Measurements from ENCODE around the gene RHEX. TPM values are rescaled to one million over a fixed set of nuclear protein-coding genes. Genes with fewer than 3 reads are reported as not detected.

The RHEX gene
- total RNA-seq, 1 donor from 2014 or later: not detected

DNA sequence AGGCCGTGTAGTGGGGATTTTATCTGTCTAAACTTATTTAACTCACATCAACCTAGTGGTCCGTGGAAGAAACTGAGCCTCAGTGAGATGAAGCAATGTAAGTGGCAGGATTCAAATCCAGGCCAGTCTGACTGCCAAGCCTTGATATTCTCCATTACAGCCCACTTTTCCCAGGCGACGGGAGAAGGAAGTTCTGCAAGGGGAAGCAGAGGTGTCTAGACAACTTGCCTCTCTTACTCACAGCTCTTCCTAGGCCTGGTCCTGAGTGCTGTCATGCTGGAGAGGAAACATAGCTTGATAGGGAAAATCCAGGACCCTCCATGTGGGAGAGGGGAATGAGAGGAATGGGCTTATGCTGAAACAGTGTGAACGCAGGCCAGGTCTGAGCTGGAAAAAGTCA, 38.4 kb upstream of the RHEX start:
- no peak for DNase-seq (ENCODE audit: low spot score)
- H3K4me3 Mint-ChIP-seq (ENCODE audit: unreplicated experiment): no peak overlapping the region
- no peak overlapping the region for H3K27ac Mint-ChIP-seq (ENCODE audit: unreplicated experiment)
- H3K36me3 Mint-ChIP-seq (ENCODE audit: low read depth): peaks cover 2% of the 10 kb centered on the region
- no peaks in the 10 kb centered on the region for H3K27me3 Mint-ChIP-seq (ENCODE audit: low read depth)
- H3K9me3 Mint-ChIP-seq (ENCODE audit: low read depth): peaks cover 5% of the 10 kb centered on the region
- no peak for TF ChIP-seq CTCF (IDR thresholded peaks at IDR 0.05)
- no peaks in the 10 kb centered on the region for H3K4me1 Mint-ChIP-seq (ENCODE audit: low read depth)

GRCh38 chr1:206015071-206015470, 37.9 kb upstream of the RHEX start:
- H3K27ac Mint-ChIP-seq (ENCODE audit: unreplicated experiment): no peak overlapping the region
- H3K36me3 Mint-ChIP-seq (ENCODE audit: low read depth): peaks cover 2% of the 10 kb centered on the region
- no peak for TF ChIP-seq CTCF (IDR thresholded peaks at IDR 0.05)
- H3K4me1 Mint-ChIP-seq (ENCODE audit: low read depth): no peaks in the 10 kb centered on the region
- H3K4me3 Mint-ChIP-seq (ENCODE audit: unreplicated experiment): no peak overlapping the region
- DNase-seq (ENCODE audit: low spot score): no peak
- no peaks in the 10 kb centered on the region for H3K27me3 Mint-ChIP-seq (ENCODE audit: low read depth)
- H3K9me3 Mint-ChIP-seq (ENCODE audit: low read depth): peaks cover 5% of the 10 kb centered on the region

GRCh38 chr1:206020393-206021007, 32.5 kb upstream of the RHEX start:
- H3K9me3 Mint-ChIP-seq (ENCODE audit: low read depth): peaks cover 5% of the 10 kb centered on the region
- H3K27ac Mint-ChIP-seq (ENCODE audit: unreplicated experiment): no peak overlapping the region
- no peaks in the 10 kb centered on the region for H3K27me3 Mint-ChIP-seq (ENCODE audit: low read depth)
- no peak overlapping the region for H3K4me3 Mint-ChIP-seq (ENCODE audit: unreplicated experiment)
- DNase-seq (ENCODE audit: low spot score): no peak
- H3K4me1 Mint-ChIP-seq (ENCODE audit: low read depth): peaks cover 7% of the 10 kb centered on the region
- H3K36me3 Mint-ChIP-seq (ENCODE audit: low read depth): peaks cover 2% of the 10 kb centered on the region
- no peak for TF ChIP-seq CTCF (IDR thresholded peaks at IDR 0.05)

DNA sequence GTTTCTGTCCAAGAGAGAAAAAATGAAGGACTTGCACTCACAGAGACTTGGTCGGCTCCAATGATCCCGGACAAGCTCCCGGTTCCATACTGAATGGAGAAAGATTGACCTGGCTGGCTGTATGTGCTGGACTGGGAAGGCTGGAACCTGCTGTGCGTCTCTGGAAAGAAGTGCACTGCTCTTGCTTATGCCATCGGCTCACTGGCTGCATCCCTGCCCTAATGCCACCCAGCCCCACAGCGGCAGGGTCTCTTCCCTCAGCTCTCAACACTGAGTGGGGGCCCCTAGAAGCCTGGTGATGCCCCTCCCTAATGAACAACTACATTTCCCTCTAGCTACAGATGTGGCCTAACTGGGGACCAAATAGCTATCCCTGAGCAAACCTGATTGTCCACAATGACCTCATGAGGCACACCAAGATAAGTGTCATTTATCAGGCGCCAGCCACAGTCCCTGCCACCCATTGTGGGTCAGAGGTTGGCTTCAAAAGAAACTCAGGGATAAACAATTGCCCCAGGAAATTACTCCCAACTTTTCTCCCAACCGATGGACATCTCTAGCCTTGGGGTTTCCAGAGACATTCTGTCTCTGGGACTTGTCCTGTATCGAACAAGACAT, 31.9 kb upstream of the RHEX start:
- Mint-ChIP-seq H3K4me1 (ENCODE audit: low read depth) (peaks cover 7% of the 10 kb centered on the region), H3K27me3 (ENCODE audit: low read depth) (no peaks in the 10 kb centered on the region), H3K27ac (ENCODE audit: unreplicated experiment) (no peak overlapping the region), H3K36me3 (ENCODE audit: low read depth) (peaks cover 2% of the 10 kb centered on the region), H3K4me3 (ENCODE audit: unreplicated experiment) (no peak overlapping the region), H3K9me3 (ENCODE audit: low read depth) (peaks cover 7% of the 10 kb centered on the region)
- no peak for TF ChIP-seq CTCF (IDR thresholded peaks at IDR 0.05)
- DNase-seq (ENCODE audit: low spot score): no peak

DNA sequence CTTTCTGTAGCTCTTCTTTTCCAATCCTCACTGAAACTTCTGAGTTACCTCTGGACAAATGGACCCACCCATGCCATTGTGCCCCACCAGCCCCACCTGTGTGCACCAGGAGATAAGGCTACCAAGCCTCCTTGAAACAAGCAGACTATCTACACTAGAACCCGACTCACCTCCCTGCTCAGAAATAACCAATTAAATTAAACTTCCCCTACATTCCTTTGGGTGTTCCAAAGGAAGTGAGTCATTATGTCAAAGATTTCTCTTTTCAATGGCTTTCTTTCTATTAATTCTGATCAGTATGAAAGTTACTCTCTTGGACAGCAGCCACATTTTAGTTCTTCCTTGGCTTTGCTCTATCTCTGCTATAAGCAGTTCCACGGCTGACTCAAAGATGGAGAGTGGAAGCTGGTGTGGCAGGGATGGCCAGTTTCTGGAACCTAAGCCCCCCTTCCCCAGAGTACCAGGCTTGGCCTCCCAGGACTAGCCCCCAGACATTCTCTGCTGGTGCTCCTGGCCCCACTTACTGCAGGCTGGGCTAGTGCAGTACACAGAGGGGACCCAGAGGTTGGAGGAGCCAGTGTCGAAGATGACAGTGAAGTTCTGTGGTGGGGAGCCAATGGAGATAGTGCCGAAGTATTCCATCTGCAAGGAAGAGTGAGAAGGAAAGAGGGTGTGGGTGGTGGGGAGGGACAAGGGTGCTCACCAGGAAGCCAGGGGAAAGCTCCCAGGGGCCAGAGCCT, 31.2 kb upstream of the RHEX start:
- Mint-ChIP-seq H3K9me3 (ENCODE audit: low read depth) (peaks cover 12% of the 10 kb centered on the region), H3K4me1 (ENCODE audit: low read depth) (peaks cover 7% of the 10 kb centered on the region), H3K27me3 (ENCODE audit: low read depth) (no peaks in the 10 kb centered on the region), H3K27ac (ENCODE audit: unreplicated experiment) (no peak overlapping the region), H3K4me3 (ENCODE audit: unreplicated experiment) (no peak overlapping the region), H3K36me3 (ENCODE audit: low read depth) (peaks cover 2% of the 10 kb centered on the region)
- no peak for DNase-seq (ENCODE audit: low spot score)
- no peak for TF ChIP-seq CTCF (IDR thresholded peaks at IDR 0.05)

Data from chondrocyte (in vitro differentiated cells).